Stimulated activated CD8-positive, alpha-beta memory T cell treated with anti-CD3 and anti-CD28 coated beads, Interleukin-4, amount 100 ng/mL, for 4 hours (primary cell): ENCODE measurements around the gene UTP25.
"Not testable (repeated sequence)": the region's sequence is repeated elsewhere in the genome, so short reads cannot be mapped to it uniquely, and the experiment has no call there.

ENCODE experiments used
- DNase-seq, 2 donors: peaks; one replicate each; pipeline ENCODE4 v3.0.0-alpha.2; 2020; ENCODE audit warnings: low read depth in 2 of 2, low spot score in 1 of 2

Gene UTP25

GRCh38 chr1:209871006-209871405 is 43.2 kb downstream of the UTP25 start:
- no peak for DNase-seq

DNA sequence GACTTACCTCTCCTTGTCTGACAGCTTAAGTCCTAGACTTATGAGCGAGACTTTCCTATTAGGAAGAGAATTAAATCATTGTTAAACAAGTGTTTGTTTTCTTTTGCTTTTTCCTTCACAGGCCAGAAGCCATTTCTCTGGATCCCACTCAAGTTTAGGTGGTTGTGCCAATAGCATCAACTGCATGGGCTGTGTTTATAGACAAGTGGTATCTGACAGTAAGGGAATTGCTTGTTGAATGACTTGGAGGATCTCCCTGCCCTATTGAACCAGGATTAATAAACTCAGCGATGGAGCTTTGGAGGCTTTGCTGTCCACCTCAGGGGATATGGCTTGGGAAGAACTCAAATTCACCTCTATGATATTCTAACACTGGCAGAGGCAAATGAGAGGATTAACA is 43.7 kb downstream of the UTP25 start:
- DNase-seq, result no peak

DNA sequence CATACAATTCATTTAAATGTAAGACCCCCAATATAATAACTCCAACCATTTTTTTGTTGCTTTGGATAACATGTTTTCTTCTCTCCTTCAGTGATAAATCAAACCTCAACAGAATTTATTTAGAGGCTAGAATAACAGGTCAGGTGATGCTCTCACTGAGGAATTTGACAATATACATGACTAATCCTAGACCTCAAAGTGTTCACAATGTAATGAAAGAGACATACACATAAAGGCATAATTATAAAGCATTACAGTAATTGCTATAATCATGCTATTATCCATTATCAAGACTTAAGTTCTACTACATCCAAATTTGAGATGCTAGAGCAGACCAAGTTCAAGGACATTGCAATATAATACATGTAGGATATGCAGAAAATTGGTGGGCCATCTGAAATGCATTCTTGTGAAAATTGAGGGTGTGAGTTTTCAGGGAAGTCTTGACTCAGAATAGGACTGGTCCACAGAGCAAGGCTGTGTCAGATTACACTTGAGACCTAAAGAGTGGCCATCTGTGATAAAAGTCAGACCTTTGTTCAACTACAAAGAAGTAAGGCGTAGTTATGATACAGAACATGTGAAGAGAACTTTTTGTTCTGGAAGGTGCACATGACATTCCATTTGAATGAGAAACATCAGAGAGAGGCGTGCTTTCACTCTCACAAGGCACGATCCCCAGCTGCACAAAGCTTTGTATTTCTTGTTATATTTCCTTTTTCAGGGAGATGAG is 45.5 kb downstream of the UTP25 start:
- no peak for DNase-seq

- DNase-seq, result no peak
Observed at GRCh38 chr1:209875515-209875914, 47.7 kb downstream of the UTP25 start.

GRCh38 chr1:209876078-209876800 is 48.5 kb downstream of the UTP25 start:
- DNase-seq, result no peak

- DNase-seq, result no peak
Observed at GRCh38 chr1:209877087-209877764, 49.5 kb downstream of the UTP25 start.

- no peak for DNase-seq
Observed at GRCh38 chr1:209878964-209879363, 51.2 kb downstream of the UTP25 start.

DNA sequence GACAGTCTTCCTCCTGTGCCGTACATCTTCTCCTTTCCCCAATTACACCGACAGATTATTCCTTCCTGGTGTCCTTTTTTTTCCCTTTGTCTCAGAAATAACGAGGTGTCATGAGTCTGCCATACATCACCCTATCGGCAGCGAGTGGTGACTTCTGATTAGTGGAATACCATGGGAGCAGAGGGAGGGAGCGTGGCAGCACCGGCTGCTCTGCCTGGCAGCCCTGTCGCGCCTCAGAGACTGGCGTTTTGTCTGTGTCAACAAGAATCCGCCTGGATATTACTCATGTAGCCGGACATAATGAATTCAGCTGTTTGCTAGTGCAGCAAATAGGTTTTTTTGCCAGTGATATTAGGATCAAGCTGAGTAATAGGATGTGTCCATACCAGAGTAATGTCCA is 51.8 kb downstream of the UTP25 start:
- DNase-seq, result no peak

- no peak for DNase-seq
Observed at GRCh38 chr1:209880031-209880430, 52.3 kb downstream of the UTP25 start.

GRCh38 chr1:209881619-209882018 is 53.8 kb downstream of the UTP25 start:
- DNase-seq, result no peak

DNA sequence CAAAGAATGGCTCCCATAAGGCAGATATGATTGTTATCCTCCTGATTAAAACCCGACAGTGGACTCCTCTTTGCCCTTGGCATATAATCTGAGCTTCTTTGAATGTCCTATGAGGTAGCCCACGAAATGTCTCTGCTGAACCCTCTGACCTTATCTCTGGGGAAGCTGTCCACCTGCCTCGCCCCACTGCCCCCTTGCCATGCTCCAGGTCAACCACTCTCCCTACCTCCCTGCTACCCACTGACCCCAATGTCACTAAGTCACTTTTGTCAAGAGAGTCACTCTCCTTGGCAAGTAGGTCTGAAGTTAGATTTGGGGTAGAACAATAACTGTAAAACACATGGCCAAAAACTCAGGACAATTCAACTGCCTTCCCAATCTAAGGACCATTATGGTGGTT is 54.5 kb downstream of the UTP25 start:
- no peak for DNase-seq

- no peak for DNase-seq
Observed at GRCh38 chr1:209882942-209883340, 55.2 kb downstream of the UTP25 start.

DNA sequence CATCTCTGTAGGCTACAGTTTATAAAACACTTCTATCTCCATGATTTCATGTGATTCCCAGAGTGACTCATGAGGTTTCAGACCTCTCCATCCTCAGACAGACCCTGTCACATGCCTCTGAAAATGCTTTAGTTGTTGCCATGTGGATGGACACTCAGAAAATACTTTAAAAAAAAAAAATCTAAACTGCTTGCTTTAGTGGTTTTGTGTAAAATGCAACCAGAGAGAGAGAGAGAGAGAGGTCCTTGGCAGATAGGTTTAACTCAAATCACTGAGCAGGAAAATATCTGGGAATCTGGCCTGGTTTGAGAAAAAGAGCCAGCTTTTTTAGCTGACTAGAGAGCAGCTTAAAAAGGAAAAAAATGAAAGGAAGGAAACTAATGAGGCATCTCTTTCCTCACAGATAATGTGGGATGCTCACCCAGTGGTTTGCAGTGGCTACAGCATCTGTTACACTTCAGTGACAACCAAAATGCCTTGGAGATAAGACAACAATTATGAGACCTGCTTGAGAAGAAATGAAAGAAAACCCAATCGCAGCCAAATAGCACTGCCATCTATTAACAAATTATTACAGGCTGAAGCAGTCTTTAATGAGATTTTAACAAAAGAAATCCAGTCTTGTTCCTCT is 55.7 kb downstream of the UTP25 start:
- DNase-seq, result no peak

DNA sequence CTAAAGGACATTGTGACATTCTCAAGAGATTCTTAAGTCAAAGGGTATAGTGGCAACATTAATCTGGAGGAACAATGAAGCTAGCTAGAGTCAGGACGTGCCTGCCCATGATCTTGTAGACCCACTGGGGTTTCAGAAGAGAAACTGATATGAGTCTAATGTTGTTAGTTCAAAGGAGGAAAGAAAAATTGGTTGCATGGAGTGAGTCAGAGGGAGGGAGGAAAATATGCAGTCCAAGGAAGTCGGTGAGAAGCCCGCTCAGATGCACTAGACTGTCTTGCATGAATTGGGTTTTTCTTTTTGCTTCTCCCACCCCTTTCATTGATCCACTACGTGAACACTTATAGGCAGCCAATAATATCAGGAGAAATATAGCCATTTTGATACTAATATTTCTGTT is 56.5 kb downstream of the UTP25 start:
- DNase-seq, result no peak

GRCh38 chr1:209884665-209885117 is 56.9 kb downstream of the UTP25 start:
- no peak for DNase-seq

DNA sequence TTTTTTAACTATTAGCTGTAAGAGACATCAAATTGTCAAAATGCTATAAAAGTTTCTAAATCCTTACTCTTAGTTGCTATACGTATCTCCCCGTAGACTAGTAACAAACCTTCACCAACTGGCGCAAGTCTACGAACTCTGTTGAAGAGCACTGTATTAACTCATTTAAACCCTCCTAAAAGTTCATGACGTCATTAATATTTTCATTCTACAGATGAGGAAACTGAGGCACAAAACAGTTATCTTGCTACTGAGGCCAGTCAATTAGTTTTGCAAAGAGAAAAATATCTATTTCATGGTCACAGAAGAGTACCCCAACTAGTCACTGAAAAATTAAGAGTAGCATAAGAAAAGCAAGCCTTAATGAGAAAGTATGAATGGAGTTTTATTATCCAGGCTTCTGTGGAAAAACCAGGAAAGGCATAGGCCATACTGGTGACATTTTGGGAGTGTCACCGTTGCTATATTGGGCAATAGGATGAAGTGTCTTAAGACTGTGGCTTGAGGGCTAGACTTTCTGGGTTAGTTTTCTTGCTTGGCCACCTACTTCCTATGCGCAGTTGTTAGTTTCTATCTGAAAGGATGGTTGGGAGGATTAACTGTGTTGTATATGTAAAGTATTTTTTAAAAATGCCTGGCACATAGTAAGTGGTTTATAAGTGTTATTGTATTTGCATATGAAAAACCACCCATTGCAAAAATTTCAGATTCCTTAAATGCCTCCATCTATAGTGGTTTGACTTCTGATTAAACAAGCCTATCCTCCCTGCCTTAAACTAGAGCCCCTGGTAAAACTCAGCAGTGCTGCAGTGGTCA is 57.8 kb downstream of the UTP25 start:
- DNase-seq, result no peak

GRCh38 chr1:209886219-209886536 is 58.4 kb downstream of the UTP25 start:
- DNase-seq, result no peak

- not testable (repeated sequence) for DNase-seq
Observed at GRCh38 chr1:209888291-209889076, 60.7 kb downstream of the UTP25 start.

DNA sequence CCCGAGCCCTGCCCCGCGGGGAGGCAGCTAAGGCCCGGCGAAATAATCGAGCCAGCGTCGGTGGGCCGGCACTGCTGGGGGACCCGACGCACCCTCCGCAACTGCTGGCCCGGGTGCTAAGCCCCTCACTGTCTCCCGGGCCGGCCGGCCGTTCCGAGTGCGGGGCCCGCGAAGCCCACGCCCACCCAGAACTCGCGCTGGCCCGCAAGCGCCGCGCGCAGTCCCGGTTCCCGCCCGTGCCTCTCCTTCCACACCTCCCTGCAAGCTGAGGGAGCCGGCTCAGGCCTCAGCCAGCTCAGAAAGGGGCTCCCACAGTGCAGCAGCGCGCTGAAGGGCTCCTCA is 61.3 kb downstream of the UTP25 start:
- DNase-seq, result no peak

DNA sequence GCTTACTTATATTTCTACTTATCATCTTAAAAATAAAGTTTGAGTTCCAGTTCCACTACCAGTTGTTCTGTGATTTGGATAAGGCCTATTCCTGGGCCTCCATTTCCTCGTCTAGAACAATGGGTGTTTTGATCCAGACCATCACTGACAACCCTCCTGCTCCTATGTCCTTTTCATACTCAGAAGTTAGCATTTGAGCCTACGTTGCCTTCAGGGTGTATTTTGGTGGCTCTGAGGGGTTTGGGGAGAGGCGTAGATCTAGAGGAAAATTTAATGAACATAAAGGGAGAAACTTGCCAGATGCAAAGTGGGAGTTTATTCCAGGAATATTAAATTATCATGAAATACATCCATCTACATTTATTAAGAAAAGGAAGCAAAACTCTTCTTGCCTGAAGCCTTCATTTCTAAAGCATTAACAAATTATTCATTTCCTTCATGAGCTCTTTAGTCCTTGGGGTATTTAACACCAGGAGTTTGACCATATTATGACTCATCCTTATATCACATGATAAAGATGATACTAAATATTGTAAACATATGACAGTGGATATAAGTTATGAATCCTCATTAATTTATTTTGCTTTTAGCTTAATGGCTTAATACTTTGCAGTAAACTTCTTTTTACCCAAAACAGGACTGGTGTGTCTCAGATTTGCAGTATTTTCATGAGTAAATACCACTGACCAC is 63.0 kb downstream of the UTP25 start:
- no peak for DNase-seq
